HCT116 (cell line): Measurements from ENCODE around the gene TBX2. TPM values are rescaled to one million over a fixed set of nuclear protein-coding genes. Genes with fewer than 3 reads are reported as not detected.

ENCODE experiments used
- ATAC-seq: fragments of 200-7000 bp; cut with Tn5 transposase; 2 replicates; pipeline ENCODE4 v1.9.1; 2020; ENCODE audit warnings: mild to moderate bottlenecking, moderate library complexity
- BruUV-seq: library from RNA; stranded (reverse); fragments of 400-500 nt; replicated peaks from 2 replicates; lab custom pipeline; 2021; lab: Mats Ljungman, UMichigan
- CTCF ChIA-PET: fragments of 300-600 bp; sonication (Branson Sonifier 250); formaldehyde crosslinking; loops from one replicate; lab custom pipeline; 2021; ENCODE audit warnings: antibody characterized with exemption; lab: Charles Lee
- POLR2A ChIA-PET: fragments of 300-600, 350-600 bp; sonication (Branson Sonifier 250); formaldehyde crosslinking; loops from one replicate; lab custom pipeline; 2021; ENCODE audit warnings: antibody characterized with exemption; lab: Charles Lee
- RAD21 ChIA-PET, 2 experiments: fragments of 300-600 bp; sonication (Branson Sonifier 250); formaldehyde crosslinking; loops; one replicate each; lab custom pipeline; 2023; ENCODE audit warnings: low total read pairs in 2 of 2; ENCODE audit not compliant: uncharacterized antibody in 2 of 2, unreplicated experiment in 2 of 2, low non-redundant PET in 1 of 2; lab: Charles Lee
- DNase-seq: peaks from one replicate; pipeline ENCODE4 v3.0.0-alpha.2; 2010; ENCODE audit warnings: low read depth, low spot score
- H2AFZ ChIP-seq: fragments of 200-600 bp; shearing (Covaris generic), sonication (generic); 2 replicates; pipeline ENCODE4 v1.6.1; 2017; ENCODE audit warnings: low read depth, mixed run types, mixed read lengths, antibody characterized with exemption, low read length; ENCODE audit not compliant: poor library complexity, severe bottlenecking
- H3K27ac ChIP-seq: 2 replicates; pipeline ENCODE4 v1.5.1; 2012; ENCODE audit warnings: low read depth, low read length
- H3K27me3 ChIP-seq: fragments of 200-600 bp; sonication (generic); 2 replicates; pipeline ENCODE4 v1.6.1; 2016; ENCODE audit warnings: mixed run types, low read length, mixed read lengths; ENCODE audit not compliant: insufficient read depth
- H3K36me3 ChIP-seq, 2 experiments: fragments of 200-500 bp in 1 of 2; fragments of 200-600 bp in 1 of 2; sonication (Bioruptor generic) in 1 of 2; sonication (generic) in 1 of 2; 2 replicates each; pipeline versions ENCODE4 v1.5.1 to v1.6.1; 2014 to 2016; ENCODE audit warnings: low read length in 2 of 2, inconsistent platforms in 1 of 2, mixed read lengths in 1 of 2, mixed run types in 1 of 2; ENCODE audit not compliant: insufficient read depth in 2 of 2, control insufficient read depth in 1 of 2
- H3K4me1 ChIP-seq, 2 experiments: fragments of 200-600 bp in 1 of 2; sonication (generic) in 1 of 2; 2 replicates each; pipeline versions ENCODE4 v1.5.1 to v1.6.1; 2012 to 2017; ENCODE audit warnings: low read length in 2 of 2, inconsistent platforms in 1 of 2, mild to moderate bottlenecking in 1 of 2, mixed read lengths in 1 of 2, mixed run types in 1 of 2, moderate library complexity in 1 of 2; ENCODE audit not compliant: insufficient read depth in 2 of 2, control insufficient read depth in 1 of 2
- H3K4me2 ChIP-seq: fragments of 200-600 bp; sonication (generic); 2 replicates; pipeline ENCODE4 v1.6.1; 2017; ENCODE audit warnings: mixed run types, low read length, mixed read lengths
- H3K4me3 ChIP-seq, 2 experiments: fragments of 200-600 bp in 1 of 2; sonication (generic) in 1 of 2; replicated peaks in 1 of 2; 2 replicates each; pipeline ENCODE4 v1.5.1; 2011 to 2016; ENCODE audit warnings: low read length in 2 of 2, control low read depth in 1 of 2, low read depth in 1 of 2, mild to moderate bottlenecking in 1 of 2, mixed read lengths in 1 of 2, mixed run types in 1 of 2
- H3K79me2 ChIP-seq: fragments of 200-600 bp; sonication (generic); 2 replicates; pipeline ENCODE4 v1.6.1; 2017; ENCODE audit warnings: mild to moderate bottlenecking, mixed run types, low read length, moderate library complexity, mixed read lengths; ENCODE audit not compliant: insufficient read depth
- H3K9ac ChIP-seq: fragments of 200-600 bp; sonication (generic); 2 replicates; pipeline ENCODE4 v1.6.1; 2016; ENCODE audit warnings: low read length, mixed read lengths
- H3K9me2 ChIP-seq: fragments of 200-600 bp; sonication (generic), shearing (Covaris generic); 2 replicates; pipeline ENCODE4 v1.6.1; 2017; ENCODE audit warnings: mixed run types, mild to moderate bottlenecking, moderate library complexity; ENCODE audit not compliant: insufficient read depth
- H3K9me3 ChIP-seq, 2 experiments: fragments of 200-500 bp in 1 of 2; fragments of 200-600 bp in 1 of 2; sonication (Bioruptor generic) in 1 of 2; sonication (generic) in 1 of 2; 2 replicates each; pipeline ENCODE4 v1.6.1; 2014 to 2017; ENCODE audit warnings: low read length in 2 of 2, mixed read lengths in 2 of 2, inconsistent platforms in 1 of 2, low read depth in 1 of 2, mild to moderate bottlenecking in 1 of 2, mixed run types in 1 of 2, moderate library complexity in 1 of 2; ENCODE audit not compliant: control insufficient read depth in 1 of 2, insufficient read depth in 1 of 2
- H4K20me1 ChIP-seq: fragments of 200-600 bp; sonication (generic), shearing (Covaris generic); 2 replicates; pipeline ENCODE4 v1.6.1; 2017; ENCODE audit warnings: mixed run types, mild to moderate bottlenecking, moderate library complexity; ENCODE audit not compliant: insufficient read depth
- ATF3 ChIP-seq: IDR thresholded peaks from 2 replicates; pipeline ENCODE4 v1.6.1; 2012
- CBX3 ChIP-seq: IDR thresholded peaks from 2 replicates; pipeline ENCODE4 v1.6.1; 2012; ENCODE audit warnings: low read depth
- POLR2AphosphoS5 ChIP-seq: IDR thresholded peaks from 2 replicates; pipeline ENCODE4 v1.6.1; 2011; ENCODE audit warnings: mild to moderate bottlenecking, low read depth, low read length, moderate library complexity
- REST ChIP-seq: IDR thresholded peaks from 2 replicates; pipeline ENCODE4 v1.6.1; 2012; ENCODE audit warnings: low read depth
- SP1 ChIP-seq: IDR thresholded peaks from 2 replicates; pipeline ENCODE4 v1.6.1; 2012; ENCODE audit warnings: low read depth
- ZBTB33 ChIP-seq: IDR thresholded peaks from 2 replicates; pipeline ENCODE4 v1.6.1; 2011; ENCODE audit warnings: mild to moderate bottlenecking, low read length, moderate library complexity; ENCODE audit not compliant: insufficient replicate concordance; ENCODE audit errors: extremely low read depth
- intact Hi-C: fragments of 100-400 bp; cut with micrococcal nuclease; formaldehyde crosslinking; loops from 2 replicates; pipeline ENCODE4 v1.10.0; 2022
- total RNA-seq: library from RNA; stranded (reverse); gene quantifications from one replicate; pipeline ENCODE4 v1.2.1, GENCODE V29; 2021; ENCODE audit not compliant: unreplicated experiment

TBX2 gene
- total RNA-seq, 1 experiment from 2014 or later, result 0.71 TPM

GRCh38 chr17:61379457-61380216 lies 20.0 kb upstream of the TBX2 start (continued):
- TF ChIP-seq REST, result no peak

GRCh38 chr17:61380217-61380835 lies 19.3 kb upstream of the TBX2 start:
- Histone ChIP-seq H3K9ac (no peak overlapping the region), H3K27me3 (no peaks in the 10 kb centered on the region), H3K9me2 (no peaks in the 10 kb centered on the region), H3K79me2 (no peaks in the 10 kb centered on the region), H2AFZ (no peak overlapping the region), H3K4me3 (no peak overlapping the region), H3K27ac (no peak overlapping the region), H4K20me1 (no peaks in the 10 kb centered on the region), H3K4me2 (no peak overlapping the region), H3K4me1 (no peaks in the 10 kb centered on the region), H3K9me3 (no peaks in the 10 kb centered on the region), H3K36me3 (no peaks in the 10 kb centered on the region)
- BruUV-seq, result no TSS peak
- DNase-seq (no peak), ATAC-seq (no peak)
- ChIA-PET CTCF (no interaction called here), POLR2A (no interaction called here), RAD21 (no interaction called here)
- TF ChIP-seq REST (no peak), CBX3 (no peak), ZBTB33 (no peak), SP1 (no peak), POLR2AphosphoS5 (no peak), ATF3 (no peak)
- intact Hi-C loops, result no loop called here
